ENCODE results near the gene CRIP2.

CRIP2 gene

DNA sequence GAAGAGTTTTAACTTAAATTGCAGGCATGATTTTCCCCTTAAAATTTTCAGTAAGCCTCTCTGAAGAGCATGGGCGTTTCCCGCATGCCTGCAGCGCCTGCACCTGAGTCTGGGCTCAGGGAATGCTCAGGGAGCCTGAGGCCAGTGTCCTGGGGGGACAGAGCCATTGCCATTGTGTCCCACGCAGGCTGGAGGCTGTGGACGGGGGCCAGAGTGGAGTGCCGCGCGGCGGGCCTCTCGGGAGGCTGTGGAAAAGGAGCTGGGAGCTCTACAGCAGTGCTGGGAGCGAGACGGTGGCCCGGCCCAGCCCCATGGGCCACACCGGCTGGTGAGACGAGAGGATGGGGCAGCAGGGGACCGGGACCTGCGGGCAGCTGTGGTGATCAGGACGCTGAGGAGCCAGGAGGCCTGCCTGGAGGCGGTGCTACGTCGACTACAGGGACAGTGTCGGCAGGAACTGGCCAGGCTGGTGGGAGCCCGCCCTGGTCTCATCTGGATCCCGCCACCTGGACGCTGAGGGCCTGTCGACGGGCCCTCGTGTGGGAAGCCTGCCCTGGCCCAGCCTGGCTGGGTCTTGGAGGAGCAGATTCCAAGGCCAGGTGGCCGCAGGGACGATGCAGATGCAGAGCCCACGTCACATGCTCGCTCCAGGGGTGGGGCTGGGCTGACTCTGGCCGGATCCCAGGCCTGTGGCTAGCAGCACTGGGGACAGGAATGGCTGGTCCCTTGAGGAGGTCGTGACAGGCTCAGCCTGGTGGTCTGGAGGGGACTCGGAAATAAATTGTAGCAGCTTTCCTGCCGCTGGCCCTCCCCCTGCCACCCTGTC is 24.0 kb downstream of the CRIP2 start:
- no peak for DNase-seq (ENCODE audit: low read depth in 2 of 2)

DNA sequence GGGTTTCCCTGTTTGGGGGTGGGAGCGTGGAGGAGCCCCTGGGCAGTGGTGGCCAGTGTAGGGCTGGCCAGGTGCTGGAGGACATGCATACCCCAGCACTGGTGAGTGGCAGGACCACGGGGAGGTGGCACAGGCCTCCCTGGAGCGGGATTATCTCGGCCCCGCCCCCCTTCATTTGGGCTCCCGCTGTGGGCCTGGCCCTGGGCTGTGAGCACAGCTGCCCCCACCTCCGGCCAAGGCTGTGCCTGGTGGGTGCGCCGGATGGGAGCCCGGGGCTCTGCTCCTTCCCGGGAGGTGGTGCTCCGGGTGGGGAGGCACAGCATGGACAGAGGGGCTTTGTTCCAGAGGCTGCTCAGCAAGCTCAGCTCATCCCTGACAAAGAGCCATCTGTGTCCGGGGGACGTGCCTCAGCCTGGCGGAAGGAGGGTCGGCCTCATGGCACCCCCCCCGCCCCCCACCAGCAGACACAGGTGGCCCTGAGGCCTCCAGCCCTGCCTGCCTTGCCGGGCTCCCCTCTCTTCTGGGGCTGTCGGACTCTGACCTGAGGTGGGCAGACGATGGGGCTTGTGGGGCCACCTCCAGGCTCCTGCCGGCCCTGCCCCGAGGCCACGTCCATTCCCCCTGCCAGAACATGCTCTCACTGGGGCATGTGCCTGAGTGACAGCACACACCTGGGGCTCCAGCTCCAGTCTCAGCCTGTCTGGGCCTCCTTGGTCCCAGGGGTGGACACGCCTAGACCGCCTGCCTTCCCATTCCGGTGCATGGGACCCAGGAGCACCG is 24.8 kb downstream of the CRIP2 start:
- DNase-seq (ENCODE audit: low read depth in 2 of 2) = no peak

DNA sequence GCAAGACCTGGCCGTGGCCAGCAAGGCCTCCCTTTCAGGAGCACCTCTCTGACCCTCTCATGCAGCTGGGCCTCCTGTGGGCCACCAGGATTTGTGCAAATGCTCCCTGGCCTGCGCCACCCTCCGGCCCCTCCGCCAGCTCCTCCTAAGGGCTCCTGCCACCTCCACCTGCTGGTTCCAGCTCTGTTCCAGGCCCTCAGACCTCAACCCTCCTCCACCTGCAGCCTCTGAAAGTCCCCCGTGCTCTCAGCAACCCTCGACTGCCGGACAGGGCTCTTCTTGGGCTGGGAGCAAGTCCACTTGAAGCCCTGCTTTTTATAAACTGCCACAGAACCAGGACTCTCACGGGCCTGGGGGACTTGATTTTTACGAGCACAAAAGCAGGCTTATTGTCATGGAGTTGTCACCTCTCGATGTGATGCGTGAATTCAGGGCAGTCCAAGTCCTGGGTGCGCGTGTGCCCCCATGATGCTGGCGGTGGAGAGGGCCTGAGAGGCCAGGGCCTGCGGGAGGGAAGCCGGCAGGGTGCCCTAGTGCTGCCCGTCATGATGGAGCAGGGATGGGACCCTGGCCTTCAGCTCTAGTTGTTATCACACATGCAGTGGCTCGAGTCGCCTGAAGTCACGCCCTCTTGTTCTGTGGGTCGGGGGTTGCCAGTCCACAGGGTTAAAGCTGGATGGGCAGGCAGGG is 25.6 kb downstream of the CRIP2 start:
- DNase-seq (ENCODE audit: low read depth in 2 of 2) = no peak

DNA sequence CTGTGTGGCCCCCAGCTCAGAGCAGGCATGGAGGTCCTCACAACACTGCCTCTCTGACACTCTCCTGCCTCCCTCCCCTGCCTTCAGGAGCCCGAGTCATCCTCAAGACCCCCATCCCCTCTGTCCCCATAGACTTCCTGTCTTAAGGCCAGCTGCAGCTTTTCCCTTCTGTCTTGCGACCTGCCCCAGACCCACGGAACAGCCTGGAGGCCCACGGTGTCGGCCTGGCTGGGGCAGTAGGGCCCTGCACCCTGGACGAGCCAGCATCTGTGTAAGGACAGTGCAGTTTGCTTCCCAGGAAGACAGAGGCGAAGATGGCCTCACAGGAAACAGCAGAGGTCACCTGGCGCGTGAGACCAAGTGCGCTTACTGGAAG is 26.1 kb downstream of the CRIP2 start:
- DNase-seq (ENCODE audit: low read depth in 2 of 2) = no peak

DNA sequence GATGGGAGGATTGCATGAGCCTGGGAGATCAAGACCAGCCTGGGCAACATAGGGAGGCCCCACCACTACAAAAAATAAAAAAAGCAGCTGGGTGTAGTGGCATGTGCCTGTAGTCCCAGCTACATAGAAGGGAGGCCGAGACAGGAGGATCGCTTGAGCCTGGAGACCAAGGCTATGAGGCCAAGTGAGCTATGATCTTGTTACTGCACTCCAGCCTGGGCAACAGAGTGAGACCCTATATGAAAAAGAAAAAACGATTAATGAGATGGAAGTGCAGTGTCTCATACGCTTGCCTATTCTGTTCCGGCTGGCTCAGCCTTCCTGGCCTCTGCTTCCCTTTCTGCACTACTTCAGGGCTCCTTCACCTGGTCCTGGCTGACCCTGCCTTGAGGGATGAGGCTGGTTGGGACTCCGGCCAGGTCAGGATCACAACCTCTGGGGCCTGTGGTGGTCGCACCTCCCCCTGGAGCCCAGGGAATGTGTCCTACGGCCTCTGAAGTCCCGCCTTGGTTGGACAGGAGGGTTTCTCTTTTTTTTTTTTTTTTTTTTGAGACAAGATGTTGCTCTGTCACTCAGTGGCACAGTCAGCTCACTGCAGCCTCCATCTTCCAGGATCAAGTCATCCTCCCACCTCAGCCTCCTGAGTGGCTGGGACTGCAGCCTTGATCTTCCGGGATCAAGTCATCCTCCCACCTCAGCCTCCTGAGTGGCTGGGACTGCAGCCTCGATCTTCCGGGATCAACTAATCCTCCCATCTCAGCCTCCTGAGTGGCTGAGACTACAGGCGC is 27.1 kb downstream of the CRIP2 start:
- no peak for DNase-seq (ENCODE audit: low read depth in 2 of 2)

DNA sequence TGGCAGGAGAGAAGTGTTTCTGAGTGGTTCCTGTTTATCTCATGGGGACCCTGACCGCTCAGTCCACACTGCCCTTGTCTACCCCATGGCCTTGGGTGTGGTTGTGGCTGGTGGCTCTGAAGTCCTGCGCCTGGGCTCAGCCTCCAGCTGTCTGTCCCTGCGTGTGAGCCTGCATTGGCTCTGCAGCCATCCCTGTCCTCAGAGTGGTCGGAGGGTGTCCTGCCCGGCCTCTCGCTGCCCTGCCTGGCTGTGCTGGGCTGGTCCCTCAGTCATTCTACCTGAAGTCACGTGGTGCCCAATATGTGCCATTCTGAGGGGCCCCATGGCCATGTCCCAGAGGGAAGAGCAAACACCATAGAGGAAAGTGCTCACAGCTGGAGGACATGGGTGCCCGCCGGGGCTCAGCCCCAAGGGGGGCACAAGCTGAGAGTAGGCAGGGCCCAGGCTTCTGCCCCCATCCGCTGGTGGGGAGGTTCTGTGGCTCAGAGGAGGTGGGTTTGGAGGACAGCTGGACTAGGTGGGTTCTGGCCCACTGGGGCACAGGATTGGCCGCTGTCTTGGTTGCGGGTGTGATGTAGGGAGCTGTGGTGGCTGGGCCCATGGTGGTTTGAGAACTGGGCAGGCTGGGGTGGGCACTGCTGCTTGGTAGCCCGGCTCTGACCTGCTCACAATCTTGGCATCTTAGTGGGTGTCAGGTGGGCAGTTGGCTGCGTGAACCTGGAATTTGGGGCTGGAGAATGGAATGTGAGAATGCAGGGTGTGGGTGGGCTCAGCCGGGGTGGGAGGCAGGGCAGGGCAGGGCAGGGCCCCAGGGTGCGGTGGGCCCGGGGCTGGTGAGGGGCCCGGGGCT is 28.1 kb downstream of the CRIP2 start:
- no peak for DNase-seq (ENCODE audit: low read depth in 2 of 2)

DNA sequence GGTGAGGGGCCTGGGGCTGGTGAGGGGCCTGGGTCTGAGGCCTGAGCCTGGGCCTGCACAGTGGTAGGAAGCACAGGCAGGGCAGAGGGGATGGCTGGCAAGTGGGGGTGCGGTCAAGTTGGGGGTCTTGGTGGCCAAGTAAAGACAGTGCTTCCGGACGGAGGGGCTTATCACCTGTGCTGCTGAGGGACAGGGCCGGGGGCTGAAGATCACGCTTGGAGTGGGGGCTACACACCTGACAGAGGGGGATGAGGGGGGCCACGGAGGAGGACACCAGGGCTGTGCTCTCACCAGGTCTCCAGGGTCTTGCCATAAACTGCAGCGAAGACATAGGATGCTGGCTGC is 28.6 kb downstream of the CRIP2 start:
- no peak for DNase-seq (ENCODE audit: low read depth in 2 of 2)

DNA sequence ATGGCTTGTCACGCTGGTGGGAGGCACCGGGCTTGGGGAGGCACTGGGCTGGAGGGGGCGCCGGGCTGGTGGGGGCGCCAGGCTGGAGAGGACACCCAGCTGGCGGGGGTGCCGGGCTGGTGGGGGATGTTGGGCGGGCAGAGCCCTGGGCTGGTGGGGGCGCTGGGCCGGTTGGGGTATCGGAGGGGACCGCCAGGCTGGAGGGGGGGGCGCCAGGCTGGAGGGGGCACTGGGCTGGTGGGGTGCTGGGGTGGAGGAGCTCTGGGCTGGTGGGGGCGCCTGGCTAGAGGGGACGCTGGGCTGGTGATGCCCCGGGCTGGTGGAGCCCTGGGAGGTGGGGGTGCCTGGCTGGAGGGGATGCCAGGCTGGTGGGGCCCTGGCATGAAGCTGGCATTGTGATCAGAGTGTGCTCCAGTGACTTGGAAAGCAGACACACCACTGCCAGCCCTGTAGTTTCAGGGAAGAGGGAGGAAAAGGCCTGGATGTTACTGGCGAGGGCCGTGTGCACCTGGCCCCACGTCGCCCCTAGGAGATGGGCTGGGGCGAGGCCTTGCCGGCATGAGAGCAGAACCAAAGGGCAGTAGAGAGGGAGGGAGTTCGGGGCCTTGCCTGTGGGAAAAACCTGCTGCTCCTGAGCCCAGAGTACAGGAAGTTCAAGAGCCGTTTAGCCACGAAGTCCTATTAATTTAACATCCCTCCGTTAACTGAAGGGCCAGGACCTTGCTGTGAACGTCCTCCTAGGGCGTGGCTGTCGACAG is 29.5 kb downstream of the CRIP2 start:
- no peak for DNase-seq (ENCODE audit: low read depth in 2 of 2)

DNA sequence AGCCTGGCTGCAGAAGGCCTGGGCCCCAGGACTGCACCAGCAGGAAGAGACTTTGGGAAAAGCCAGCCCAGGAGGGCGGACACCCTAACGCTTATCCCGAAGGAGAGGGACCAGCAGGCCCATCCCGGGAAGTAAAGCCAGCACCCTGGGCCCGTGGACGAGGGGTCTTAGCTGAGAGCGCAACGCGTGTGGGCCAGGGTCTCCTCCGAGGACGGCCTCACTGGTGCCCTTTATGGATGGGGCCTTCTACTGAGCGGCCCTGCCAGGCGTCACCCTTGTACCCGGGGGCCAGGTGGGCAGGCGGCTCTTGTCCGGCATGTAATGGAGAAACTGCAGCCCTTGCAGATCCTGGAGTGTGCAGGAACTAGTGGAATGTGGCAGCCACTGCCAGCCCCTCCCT is 30.5 kb downstream of the CRIP2 start:
- no peak for DNase-seq (ENCODE audit: low read depth in 2 of 2)

DNA sequence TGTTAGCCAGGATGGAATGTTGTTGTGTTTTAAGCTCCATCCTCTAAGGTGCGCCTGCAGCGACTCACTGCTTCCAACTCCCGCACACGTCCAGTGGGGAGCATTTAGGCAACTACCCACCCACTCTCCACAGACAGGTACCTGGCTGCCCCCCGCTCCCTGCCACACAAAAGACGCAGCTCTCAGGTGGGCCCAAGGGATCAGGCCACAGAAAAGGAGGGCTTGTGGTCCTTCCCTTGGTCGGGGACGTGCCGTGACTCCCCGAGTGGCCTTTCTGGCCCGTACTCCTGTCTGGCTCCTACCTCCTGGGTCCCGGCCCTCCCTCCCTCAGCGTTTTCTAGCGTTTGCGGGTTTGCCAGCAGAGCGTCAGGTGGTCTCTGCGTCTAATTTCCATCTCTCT is 32.6 kb downstream of the CRIP2 start:
- no peak for DNase-seq (ENCODE audit: low read depth in 2 of 2)

DNA sequence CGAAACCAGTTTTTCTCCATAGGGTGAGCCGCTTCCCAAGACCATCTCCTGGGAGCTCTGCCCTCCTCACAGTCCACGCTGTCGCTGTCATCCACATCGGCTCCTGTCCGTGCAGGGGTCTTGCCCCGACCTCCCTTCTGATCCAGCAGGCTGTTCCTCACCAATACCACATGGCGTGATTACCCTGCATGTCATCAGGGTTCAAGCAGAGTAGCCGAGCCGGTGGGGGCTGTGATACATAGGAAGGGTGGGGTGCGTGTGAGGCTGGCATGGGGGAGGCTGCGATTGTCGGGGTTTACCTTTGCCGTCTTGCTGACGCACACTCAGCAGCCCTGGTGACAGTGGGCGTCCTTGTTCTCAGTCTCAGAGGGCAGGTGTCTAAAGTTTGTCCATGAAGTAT is 33.4 kb downstream of the CRIP2 start:
- DNase-seq (ENCODE audit: low read depth in 2 of 2) = no peak

DNA sequence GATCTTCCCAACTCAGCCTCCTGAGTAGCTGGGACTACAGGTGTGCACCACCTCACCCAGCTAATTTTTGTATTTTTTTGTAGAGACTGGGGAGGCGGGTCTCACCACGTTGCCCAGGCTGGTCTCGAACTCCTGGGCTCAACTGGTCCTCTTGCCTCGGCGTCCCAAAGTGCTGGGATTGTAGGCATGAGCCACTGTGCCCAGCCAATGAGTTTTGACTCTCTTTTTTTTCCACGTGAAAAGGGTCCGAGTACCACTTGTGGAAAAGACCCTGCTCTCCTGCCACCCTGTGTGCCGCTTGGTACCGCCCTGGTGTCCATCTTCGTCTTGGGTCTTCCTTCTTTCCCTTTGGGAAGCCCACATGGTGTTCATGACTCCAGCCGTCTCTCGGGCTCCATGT is 34.0 kb downstream of the CRIP2 start:
- DNase-seq (ENCODE audit: low read depth in 2 of 2) = no peak

DNA sequence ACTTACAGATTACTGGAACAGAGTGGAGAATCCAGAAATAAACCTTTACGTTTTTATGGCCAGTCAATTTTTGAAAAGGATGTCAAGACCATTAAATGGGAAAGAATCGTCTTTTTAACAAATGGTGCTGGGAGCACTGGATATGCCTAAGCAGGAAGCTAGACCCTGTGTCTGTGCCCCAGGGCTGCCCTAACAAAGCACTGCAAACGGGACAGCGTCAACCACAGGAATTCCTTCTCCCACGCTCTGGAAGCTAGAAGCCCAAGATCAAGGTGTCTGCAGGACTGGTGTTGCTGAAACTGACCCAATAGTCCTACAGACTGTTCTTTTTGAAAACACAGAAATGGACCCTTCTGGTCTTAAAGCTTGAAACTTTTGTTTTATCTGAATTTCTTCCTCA is 42.5 kb downstream of the CRIP2 start:
- DNase-seq (ENCODE audit: low read depth in 2 of 2) = no peak

DNA sequence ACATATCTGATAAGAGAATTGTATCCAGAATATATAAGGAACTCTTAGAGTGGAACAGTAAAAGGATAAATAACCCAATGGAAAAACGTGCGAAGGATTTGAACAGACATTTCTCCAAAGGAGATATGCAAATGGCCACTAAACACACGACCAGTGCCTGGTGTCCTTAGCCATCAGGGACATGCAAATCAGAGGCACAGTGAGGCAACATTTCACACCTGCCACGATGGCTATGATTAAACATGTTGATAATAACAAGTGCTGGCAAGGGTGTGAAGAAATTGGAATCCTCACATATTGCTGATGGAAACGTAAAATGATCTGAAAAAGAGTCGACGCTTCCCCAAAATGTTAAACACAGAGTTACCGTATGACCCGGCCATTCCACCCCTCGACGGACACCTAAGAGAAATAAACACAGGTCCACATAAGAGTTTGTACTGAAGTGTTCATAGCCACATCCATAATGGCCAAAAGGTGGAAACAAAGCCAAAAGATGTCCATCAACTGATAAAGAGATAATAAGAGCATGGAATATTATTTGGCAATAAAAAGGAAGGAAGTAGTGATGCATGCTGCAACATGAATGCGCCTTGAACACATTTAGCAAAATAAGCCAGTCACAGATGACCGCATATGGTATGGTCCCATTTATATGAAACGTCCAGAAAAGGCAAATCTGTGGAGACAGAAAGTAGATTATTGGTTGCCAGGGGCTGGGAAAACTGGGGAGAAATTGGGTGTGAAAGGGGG is 45.5 kb downstream of the CRIP2 start:
- no peak for DNase-seq (ENCODE audit: low read depth in 2 of 2)

DNA sequence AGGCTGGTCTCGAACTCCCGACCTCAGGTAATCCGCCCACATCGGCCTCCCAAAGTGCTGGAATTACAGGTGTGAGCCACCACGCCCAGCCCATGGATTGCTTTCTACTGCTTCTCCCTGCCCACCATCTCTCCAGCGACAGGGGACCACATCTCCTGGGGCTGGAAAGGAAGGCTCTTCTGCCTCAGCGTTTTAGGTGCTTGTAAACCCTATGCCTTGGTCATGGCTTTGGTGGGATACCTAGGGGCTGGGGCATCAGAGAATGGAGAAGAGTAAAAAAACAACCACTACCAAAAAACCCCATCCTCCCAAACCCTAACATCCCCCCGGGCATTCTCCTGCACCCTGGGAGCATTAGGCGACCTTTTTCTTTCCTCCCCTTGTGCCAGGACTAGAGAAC is 50.7 kb downstream of the CRIP2 start:
- no peak for DNase-seq (ENCODE audit: low read depth in 2 of 2)

DNA sequence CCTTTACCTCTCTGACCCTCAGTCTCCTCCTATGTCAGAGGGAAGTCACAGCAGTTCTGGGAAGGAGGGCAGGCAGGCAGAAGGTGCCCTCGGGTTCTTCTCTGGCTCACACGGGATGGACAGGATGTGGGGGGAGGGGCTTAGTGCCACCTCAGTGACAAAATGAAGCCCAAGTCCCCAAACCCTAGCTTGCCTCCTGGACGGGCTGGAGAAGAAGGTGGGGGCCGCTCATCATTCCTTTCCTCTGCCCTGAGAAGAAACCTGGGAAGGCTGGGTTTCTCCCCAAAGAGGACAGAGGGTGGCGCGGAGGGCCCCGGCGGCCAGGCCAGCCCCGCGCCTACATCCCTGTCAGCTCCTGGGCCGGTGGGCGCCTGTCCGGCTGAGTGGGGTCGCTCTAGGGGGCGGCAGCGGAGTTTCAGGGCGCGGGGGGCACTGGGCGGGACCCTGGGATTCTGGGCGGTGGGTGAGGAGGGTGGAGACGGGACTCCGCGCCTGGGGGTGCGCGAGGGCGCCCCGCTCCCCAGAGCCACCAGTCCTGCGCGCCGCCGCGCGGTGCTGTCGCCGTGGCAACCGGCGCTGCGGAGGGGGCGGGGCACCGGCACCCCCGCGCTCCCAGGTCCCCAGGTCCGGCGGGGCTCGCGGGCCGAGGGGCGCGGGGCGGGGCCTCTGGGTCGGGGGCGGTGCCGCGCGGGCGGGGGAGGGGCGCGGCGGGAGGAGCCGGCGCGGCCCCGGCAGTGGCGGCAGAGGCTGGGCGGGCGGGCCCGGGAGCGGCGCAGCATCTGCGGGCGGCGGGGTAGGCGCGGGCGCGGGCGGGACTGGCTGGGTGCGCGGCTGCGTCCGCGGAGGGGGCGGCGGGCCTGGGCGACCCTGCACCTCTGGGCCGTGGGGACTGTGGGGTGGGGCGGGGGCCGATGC is 51.5 kb downstream of the CRIP2 start, which contains the start of gene TMEM121:
TSS of gene TMEM121 (plus strand) at position 723 of the 915 bp plus-strand sequence. CDS start 2,252 bp downstream, outside the sequence.
- DNase-seq (ENCODE audit: low read depth in 2 of 2) = peak in 1 of 2 donors; percentile 17

DNA sequence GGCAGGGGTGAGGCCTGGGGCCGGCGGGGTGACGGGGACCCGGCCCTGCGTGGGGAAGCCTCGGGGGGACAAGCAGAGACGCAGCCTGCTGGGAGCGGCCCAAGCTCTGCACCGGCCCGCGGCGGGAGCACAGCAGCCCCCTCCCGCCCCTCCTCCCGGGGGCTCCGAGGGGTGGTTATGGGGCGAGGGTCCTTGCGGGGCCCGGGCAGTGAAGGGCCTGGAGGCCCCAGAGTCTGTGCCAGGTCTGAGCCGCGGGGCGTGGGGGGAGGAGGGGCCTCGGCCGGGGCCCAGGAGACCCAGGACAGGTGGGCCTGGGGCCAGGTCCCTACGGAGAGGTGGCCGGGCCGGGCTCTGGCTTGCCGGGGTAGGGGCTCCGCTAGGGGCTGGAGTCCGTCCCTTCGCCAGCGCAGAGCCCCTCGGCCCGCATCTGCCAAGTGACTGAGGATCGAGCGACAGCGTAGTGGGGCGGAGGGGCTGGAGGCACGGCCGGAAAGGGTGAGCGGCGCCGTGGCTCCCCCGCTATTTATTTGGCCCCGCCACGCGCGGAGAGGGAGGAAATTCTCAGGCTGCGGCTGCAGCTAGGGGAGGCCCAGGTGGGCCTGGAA is 52.3 kb downstream of the CRIP2 start:
- DNase-seq (ENCODE audit: low read depth in 2 of 2) = no peak

DNA sequence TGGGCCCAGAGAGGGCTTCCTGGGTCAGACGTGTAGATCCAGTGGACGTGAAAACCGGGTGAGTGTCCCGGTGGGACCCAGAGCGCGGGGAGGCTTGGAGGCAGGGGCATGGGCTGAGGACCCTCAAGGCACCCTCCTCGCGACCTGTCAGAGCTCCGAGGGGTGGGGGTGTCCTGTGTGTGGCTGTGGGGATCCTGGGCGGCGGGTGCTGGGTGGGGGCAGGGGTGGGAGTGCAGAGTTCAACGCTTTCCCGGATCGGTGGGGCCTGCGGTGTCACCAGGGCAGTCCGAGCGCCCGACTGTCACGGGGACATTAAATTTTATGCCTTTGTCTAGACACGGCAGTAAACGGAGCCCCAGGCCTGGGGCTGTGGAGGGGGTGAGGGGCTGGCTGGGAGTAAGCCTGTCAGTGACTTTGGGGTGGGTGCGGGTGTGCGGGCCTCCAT is 52.8 kb downstream of the CRIP2 start:
- DNase-seq (ENCODE audit: low read depth in 2 of 2) = no peak

Data from stimulated activated CD8-positive, alpha-beta memory T cell treated with anti-CD3 and anti-CD28 coated beads, Interleukin-7, amount 100 ng/mL, for 4 hours (primary cell).